ENCODE measurements around the gene MAB21L4. TPM values are rescaled to one million over a fixed set of nuclear protein-coding genes. Genes with fewer than 3 reads are reported as not detected.

MAB21L4 gene
- total and polyA plus RNA-seq, 2 experiments from 2014 or later = not detected

DNA sequence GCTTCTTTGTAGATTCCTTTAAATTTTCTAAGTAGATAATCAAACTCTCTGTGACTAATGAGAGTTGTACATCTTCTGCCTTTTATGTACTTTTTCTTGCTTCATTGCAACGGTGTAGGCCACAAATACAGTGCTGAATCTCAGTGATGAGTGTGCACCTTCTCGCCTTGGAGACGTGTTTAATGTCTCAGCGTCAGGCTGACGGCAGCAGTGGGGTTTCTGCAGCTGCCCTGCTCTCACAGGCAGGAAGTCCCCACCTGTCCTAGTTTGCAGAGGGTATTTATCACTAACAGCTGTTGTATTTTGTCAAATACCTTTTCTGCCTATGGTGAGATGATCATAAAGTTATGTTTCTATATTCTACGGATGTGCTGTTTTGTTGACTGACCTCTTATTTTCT is 14.0 kb downstream of the MAB21L4 start:
- H3K9me3 Mint-ChIP-seq = no peaks in the 10 kb centered on the region
- no peaks in the 10 kb centered on the region for H3F3A ChIP-seq (replicated peaks; ENCODE audit: low read depth)
- no peaks in the 10 kb centered on the region for H3K4me1 Mint-ChIP-seq
- no peak overlapping the region for H2AFZ ChIP-seq
- H3K79me2 ChIP-seq (replicated peaks; ENCODE audit: insufficient read depth) = no peaks in the 10 kb centered on the region
- H3K36me3 Mint-ChIP-seq (ENCODE audit: low read depth) = no peaks in the 10 kb centered on the region
- ATAC-seq = no peak
- H3K27ac Mint-ChIP-seq = no peak overlapping the region; the same call in 1 of the 2 replicates
- no peak overlapping the region for H3K4me3 Mint-ChIP-seq
- no peak overlapping the region for H3K27ac ChIP-seq (ENCODE audit: low read depth)
- no peak overlapping the region for H3K4me2 ChIP-seq
- DNase-seq (ENCODE audit: low spot score) = no peak
- H3K9me2 ChIP-seq (ENCODE audit: insufficient read depth) = no peaks in the 10 kb centered on the region
- H3K27me3 Mint-ChIP-seq (ENCODE audit: insufficient read depth, low read depth, poor library complexity) = peaks cover 2% of the 10 kb centered on the region
- H4K20me1 ChIP-seq (replicated peaks; ENCODE audit: insufficient read depth) = no peaks in the 10 kb centered on the region
- TF ChIP-seq EZH2 (IDR thresholded peaks at IDR 0.05; ENCODE audit: low read depth, unreplicated experiment) = no peak
- TF ChIP-seq, protein P1, sequence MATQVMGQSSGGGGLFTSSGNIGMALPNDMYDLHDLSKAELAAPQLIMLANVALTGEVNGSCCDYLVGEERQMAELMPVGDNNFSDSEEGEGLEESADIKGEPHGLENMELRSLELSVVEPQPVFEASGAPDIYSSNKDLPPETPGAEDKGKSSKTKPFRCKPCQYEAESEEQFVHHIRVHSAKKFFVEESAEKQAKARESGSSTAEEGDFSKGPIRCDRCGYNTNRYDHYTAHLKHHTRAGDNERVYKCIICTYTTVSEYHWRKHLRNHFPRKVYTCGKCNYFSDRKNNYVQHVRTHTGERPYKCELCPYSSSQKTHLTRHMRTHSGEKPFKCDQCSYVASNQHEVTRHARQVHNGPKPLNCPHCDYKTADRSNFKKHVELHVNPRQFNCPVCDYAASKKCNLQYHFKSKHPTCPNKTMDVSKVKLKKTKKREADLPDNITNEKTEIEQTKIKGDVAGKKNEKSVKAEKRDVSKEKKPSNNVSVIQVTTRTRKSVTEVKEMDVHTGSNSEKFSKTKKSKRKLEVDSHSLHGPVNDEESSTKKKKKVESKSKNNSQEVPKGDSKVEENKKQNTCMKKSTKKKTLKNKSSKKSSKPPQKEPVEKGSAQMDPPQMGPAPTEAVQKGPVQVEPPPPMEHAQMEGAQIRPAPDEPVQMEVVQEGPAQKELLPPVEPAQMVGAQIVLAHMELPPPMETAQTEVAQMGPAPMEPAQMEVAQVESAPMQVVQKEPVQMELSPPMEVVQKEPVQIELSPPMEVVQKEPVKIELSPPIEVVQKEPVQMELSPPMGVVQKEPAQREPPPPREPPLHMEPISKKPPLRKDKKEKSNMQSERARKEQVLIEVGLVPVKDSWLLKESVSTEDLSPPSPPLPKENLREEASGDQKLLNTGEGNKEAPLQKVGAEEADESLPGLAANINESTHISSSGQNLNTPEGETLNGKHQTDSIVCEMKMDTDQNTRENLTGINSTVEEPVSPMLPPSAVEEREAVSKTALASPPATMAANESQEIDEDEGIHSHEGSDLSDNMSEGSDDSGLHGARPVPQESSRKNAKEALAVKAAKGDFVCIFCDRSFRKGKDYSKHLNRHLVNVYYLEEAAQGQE (IDR thresholded peaks at IDR 0.05; ENCODE audit: unreplicated experiment) = no peak
- TF ChIP-seq NANOG (IDR thresholded peaks at IDR 0.05; ENCODE audit: borderline replicate concordance) = no peak
- TF ChIP-seq, protein P2, sequence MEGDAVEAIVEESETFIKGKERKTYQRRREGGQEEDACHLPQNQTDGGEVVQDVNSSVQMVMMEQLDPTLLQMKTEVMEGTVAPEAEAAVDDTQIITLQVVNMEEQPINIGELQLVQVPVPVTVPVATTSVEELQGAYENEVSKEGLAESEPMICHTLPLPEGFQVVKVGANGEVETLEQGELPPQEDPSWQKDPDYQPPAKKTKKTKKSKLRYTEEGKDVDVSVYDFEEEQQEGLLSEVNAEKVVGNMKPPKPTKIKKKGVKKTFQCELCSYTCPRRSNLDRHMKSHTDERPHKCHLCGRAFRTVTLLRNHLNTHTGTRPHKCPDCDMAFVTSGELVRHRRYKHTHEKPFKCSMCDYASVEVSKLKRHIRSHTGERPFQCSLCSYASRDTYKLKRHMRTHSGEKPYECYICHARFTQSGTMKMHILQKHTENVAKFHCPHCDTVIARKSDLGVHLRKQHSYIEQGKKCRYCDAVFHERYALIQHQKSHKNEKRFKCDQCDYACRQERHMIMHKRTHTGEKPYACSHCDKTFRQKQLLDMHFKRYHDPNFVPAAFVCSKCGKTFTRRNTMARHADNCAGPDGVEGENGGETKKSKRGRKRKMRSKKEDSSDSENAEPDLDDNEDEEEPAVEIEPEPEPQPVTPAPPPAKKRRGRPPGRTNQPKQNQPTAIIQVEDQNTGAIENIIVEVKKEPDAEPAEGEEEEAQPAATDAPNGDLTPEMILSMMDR (conservative IDR thresholded peaks at IDR 0.05; ENCODE audit: low read depth in 2 of 2) = no peak
- TF ChIP-seq ZNF331 (CRISPR knock-in tag; IDR thresholded peaks at IDR 0.05; ENCODE audit: low read depth) = no peak
- no peak for TF ChIP-seq JUNB (IDR thresholded peaks at IDR 0.05; ENCODE audit: unreplicated experiment)
- no peak for TF ChIP-seq POLR2AphosphoS5 (IDR thresholded peaks at IDR 0.05; ENCODE audit: low read depth)
- no peak for TF ChIP-seq CREB1 (CRISPR knock-in tag; IDR thresholded peaks at IDR 0.05; ENCODE audit: low read depth)
- TF ChIP-seq EZH2phosphoT487 (IDR thresholded peaks at IDR 0.05; ENCODE audit: unreplicated experiment) = no peak
- TF ChIP-seq STAT1 (IDR thresholded peaks at IDR 0.05; ENCODE audit: unreplicated experiment) = no peak
- TF ChIP-seq, protein P3, sequence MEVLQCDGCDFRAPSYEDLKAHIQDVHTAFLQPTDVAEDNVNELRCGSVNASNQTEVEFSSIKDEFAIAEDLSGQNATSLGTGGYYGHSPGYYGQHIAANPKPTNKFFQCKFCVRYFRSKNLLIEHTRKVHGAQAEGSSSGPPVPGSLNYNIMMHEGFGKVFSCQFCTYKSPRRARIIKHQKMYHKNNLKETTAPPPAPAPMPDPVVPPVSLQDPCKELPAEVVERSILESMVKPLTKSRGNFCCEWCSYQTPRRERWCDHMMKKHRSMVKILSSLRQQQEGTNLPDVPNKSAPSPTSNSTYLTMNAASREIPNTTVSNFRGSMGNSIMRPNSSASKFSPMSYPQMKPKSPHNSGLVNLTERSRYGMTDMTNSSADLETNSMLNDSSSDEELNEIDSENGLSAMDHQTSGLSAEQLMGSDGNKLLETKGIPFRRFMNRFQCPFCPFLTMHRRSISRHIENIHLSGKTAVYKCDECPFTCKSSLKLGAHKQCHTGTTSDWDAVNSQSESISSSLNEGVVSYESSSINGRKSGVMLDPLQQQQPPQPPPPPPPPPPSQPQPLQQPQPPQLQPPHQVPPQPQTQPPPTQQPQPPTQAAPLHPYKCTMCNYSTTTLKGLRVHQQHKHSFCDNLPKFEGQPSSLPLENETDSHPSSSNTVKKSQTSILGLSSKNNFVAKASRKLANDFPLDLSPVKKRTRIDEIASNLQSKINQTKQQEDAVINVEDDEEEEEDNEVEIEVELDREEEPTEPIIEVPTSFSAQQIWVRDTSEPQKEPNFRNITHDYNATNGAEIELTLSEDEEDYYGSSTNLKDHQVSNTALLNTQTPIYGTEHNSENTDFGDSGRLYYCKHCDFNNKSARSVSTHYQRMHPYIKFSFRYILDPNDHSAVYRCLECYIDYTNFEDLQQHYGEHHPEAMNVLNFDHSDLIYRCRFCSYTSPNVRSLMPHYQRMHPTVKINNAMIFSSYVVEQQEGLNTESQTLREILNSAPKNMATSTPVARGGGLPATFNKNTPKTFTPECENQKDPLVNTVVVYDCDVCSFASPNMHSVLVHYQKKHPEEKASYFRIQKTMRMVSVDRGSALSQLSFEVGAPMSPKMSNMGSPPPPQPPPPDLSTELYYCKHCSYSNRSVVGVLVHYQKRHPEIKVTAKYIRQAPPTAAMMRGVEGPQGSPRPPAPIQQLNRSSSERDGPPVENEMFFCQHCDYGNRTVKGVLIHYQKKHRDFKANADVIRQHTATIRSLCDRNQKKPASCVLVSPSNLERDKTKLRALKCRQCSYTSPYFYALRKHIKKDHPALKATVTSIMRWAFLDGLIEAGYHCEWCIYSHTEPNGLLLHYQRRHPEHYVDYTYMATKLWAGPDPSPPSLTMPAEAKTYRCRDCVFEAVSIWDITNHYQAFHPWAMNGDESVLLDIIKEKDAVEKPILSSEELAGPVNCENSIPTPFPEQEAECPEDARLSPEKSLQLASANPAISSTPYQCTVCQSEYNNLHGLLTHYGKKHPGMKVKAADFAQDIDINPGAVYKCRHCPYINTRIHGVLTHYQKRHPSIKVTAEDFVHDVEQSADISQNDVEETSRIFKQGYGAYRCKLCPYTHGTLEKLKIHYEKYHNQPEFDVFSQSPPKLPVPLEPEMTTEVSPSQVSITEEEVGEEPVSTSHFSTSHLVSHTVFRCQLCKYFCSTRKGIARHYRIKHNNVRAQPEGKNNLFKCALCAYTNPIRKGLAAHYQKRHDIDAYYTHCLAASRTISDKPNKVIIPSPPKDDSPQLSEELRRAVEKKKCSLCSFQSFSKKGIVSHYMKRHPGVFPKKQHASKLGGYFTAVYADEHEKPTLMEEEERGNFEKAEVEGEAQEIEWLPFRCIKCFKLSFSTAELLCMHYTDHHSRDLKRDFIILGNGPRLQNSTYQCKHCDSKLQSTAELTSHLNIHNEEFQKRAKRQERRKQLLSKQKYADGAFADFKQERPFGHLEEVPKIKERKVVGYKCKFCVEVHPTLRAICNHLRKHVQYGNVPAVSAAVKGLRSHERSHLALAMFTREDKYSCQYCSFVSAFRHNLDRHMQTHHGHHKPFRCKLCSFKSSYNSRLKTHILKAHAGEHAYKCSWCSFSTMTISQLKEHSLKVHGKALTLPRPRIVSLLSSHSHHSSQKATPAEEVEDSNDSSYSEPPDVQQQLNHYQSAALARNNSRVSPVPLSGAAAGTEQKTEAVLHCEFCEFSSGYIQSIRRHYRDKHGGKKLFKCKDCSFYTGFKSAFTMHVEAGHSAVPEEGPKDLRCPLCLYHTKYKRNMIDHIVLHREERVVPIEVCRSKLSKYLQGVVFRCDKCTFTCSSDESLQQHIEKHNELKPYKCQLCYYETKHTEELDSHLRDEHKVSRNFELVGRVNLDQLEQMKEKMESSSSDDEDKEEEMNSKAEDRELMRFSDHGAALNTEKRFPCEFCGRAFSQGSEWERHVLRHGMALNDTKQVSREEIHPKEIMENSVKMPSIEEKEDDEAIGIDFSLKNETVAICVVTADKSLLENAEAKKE (CRISPR knock-in tag; IDR thresholded peaks at IDR 0.05) = no peak
- no peak for TF ChIP-seq ZNF114 (CRISPR knock-in tag; IDR thresholded peaks at IDR 0.05)
- no peaks in the 10 kb centered on the region for H3K4me1 ChIP-seq (ENCODE audit: insufficient read depth)
- H3K4me3 ChIP-seq = no peak overlapping the region
- H3K27me3 ChIP-seq (ENCODE audit: insufficient read depth) = no peaks in the 10 kb centered on the region
- no peaks in the 10 kb centered on the region for H3K36me3 ChIP-seq (ENCODE audit: insufficient read depth)

All from GM23338 (cell line).